Hepatocyte (in vitro differentiated cells): ENCODE results near the gene PPP2R5C. TPM values are rescaled to one million over a fixed set of nuclear protein-coding genes. Genes with fewer than 3 reads are reported as not detected.

ENCODE experiments used
- DNase-seq: peaks from one replicate; pipeline ENCODE4 v3.0.0-alpha.2; 2016; ENCODE audit warnings: low spot score
- H2AFZ ChIP-seq: fragments of 200-600 bp; sonication (generic); 2 replicates; pipeline ENCODE4 v1.6.0; 2016; ENCODE audit warnings: antibody characterized with exemption, mild to moderate bottlenecking
- H3K27ac ChIP-seq: fragments of 200-600 bp; sonication (generic); 2 replicates; pipeline ENCODE4 v1.5.1; 2016; ENCODE audit warnings: mild to moderate bottlenecking
- H3K27me3 ChIP-seq: fragments of 200-600 bp; sonication (generic); 2 replicates; pipeline ENCODE4 v1.6.1; 2016
- H3K36me3 ChIP-seq: fragments of 200-600 bp; sonication (generic); replicated peaks from 2 replicates; pipeline ENCODE4 v1.5.1; 2016; ENCODE audit warnings: low read depth; ENCODE audit not compliant: insufficient read depth
- H3K4me1 ChIP-seq: fragments of 200-600 bp; sonication (generic); 2 replicates; pipeline ENCODE4 v1.5.1; 2016; ENCODE audit warnings: mild to moderate bottlenecking, moderate library complexity; ENCODE audit not compliant: insufficient read depth
- H3K4me2 ChIP-seq: fragments of 200-600 bp; sonication (generic); 2 replicates; pipeline ENCODE4 v1.6.0; 2016
- H3K4me3 ChIP-seq: fragments of 200-600 bp; sonication (generic); 2 replicates; pipeline ENCODE4 v1.5.1; 2016; ENCODE audit warnings: mild to moderate bottlenecking
- H3K79me2 ChIP-seq: fragments of 200-600 bp; sonication (generic); 2 replicates; pipeline ENCODE4 v1.6.0; 2017; ENCODE audit warnings: mild to moderate bottlenecking
- H3K9me2 ChIP-seq: fragments of 200-600 bp; sonication (generic); replicated peaks from 2 replicates; pipeline ENCODE4 v1.6.0; 2017; ENCODE audit warnings: mild to moderate bottlenecking; ENCODE audit not compliant: insufficient read depth
- H3K9me3 ChIP-seq: fragments of 200-600 bp; sonication (generic); 2 replicates; pipeline ENCODE4 v1.5.1; 2016; ENCODE audit warnings: low read depth, mild to moderate bottlenecking
- H4K20me1 ChIP-seq: fragments of 200-600 bp; sonication (generic); 2 replicates; pipeline ENCODE4 v1.6.0; 2016; ENCODE audit warnings: mild to moderate bottlenecking; ENCODE audit not compliant: insufficient read depth, poor library complexity, severe bottlenecking
- CTCF ChIP-seq: fragments of 200-600 bp; sonication (generic); IDR thresholded peaks from 2 replicates; pipeline ENCODE4 v1.5.1; 2016; ENCODE audit warnings: antibody characterized with exemption, mild to moderate bottlenecking; ENCODE audit not compliant: poor library complexity
- EZH2 ChIP-seq: fragments of 200-600 bp; sonication (generic); IDR thresholded peaks from 2 replicates; pipeline ENCODE4 v1.6.1; 2016; ENCODE audit warnings: antibody characterized with exemption, mild to moderate bottlenecking, borderline replicate concordance
- EZH2phosphoT487 ChIP-seq: fragments of 200-600 bp; sonication (generic); IDR thresholded peaks from one replicate; pipeline ENCODE4 v1.6.1; 2018; ENCODE audit warnings: antibody characterized with exemption, mild to moderate bottlenecking, low read depth, moderate library complexity; ENCODE audit not compliant: unreplicated experiment, severe bottlenecking
- WGBS: methylation state at CpG from one replicate; pipeline ENCODE4 v1.1.6; 2016; ENCODE audit warnings: low lambda C conversion rate; ENCODE audit errors: missing lambda C conversion rate; 5-methylcytosine and 5-hydroxymethylcytosine counted together
- polyA plus RNA-seq: library from polyadenylated mRNA; unstranded; fragments of >200 nt; fragmentation: Nextera tagmentation; extraction: Ambion mirVana; gene quantifications from 2 replicates; pipeline ENCODE4 v1.2.1, GENCODE V29; 2016
- total RNA-seq: library from RNA; depleted of rRNA; stranded (reverse); fragments of >200 nt; gene quantifications from 2 replicates; pipeline ENCODE4 v1.2.3, GENCODE V29; 2014

The PPP2R5C gene
- total and polyA plus RNA-seq, 2 experiments from 2014 or later = 47.4 to 78.0 TPM

- Histone ChIP-seq H3K4me2 (peak overlapping the region; percentile 88), H3K4me1 (peaks cover 7% of the 10 kb centered on the region), H3K9me2 (no peaks in the 10 kb centered on the region), H3K79me2 (peaks cover 16% of the 10 kb centered on the region), H3K27me3 (peaks cover under 1% of the 10 kb centered on the region), H3K36me3 (no peaks in the 10 kb centered on the region), H4K20me1 (no peaks in the 10 kb centered on the region), H3K4me3 (no peak overlapping the region), H3K27ac (no peak overlapping the region), H3K9me3 (no peaks in the 10 kb centered on the region), H2AFZ (no peak overlapping the region)
- TF ChIP-seq CTCF = no peak
- no peak for DNase-seq
- 93% methylated on average over 3 of the region's 4 CpGs for WGBS
Measured at GRCh38 chr14:101950100-101950499, 188.6 kb downstream of the PPP2R5C start.

DNA sequence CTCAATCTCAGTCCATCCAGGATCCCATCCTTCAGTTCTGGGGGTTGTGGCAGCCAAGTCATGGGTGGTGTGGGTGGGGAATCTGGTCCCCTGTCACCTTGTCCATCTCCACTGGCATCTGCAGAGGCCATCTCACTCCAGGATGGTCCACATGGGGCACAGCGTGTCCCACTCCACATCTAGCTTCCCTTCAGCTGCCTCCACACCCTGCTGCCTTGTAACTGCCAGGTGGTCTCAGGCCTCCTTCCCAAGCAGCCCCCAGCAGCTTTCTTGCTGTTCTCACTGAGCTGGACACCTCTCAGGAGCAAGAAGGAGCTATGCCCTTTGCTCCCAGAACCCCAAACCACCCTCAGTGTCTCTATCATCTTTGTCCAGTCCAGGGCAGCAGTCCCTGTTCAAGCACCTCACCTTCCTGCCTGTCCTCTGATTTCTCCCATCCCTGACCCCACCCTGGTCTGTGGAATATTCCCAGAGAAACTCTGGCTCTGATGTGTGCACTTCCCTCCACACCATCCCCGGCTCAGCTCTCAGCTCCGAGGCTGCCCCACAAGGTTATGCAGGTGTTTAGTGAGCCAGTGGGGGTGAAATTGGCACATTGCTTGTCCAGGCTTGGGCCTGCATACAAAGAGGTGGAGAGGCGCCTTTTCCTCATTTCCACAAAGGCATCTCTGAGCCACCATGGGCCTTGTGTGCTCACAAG lies 189.2 kb downstream of the PPP2R5C start:
- Histone ChIP-seq H3K79me2 (peaks cover 16% of the 10 kb centered on the region), H3K9me3 (no peaks in the 10 kb centered on the region), H3K4me1 (peaks cover 7% of the 10 kb centered on the region), H3K4me2 (no peak overlapping the region), H3K9me2 (no peaks in the 10 kb centered on the region), H4K20me1 (no peaks in the 10 kb centered on the region), H2AFZ (no peak overlapping the region), H3K4me3 (no peak overlapping the region), H3K27ac (no peak overlapping the region), H3K27me3 (no peaks in the 10 kb centered on the region), H3K36me3 (no peaks in the 10 kb centered on the region)
- WGBS = 95% methylated on average over 4 of the region's 4 CpGs
- no peak for DNase-seq
- no peak for TF ChIP-seq EZH2phosphoT487
- no peak for TF ChIP-seq EZH2
- TF ChIP-seq CTCF = no peak

- Histone ChIP-seq H3K4me2 (no peak overlapping the region), H3K27me3 (no peaks in the 10 kb centered on the region), H3K36me3 (no peaks in the 10 kb centered on the region), H3K9me2 (no peaks in the 10 kb centered on the region), H3K79me2 (peaks cover 16% of the 10 kb centered on the region), H3K27ac (no peak overlapping the region), H3K4me3 (no peak overlapping the region), H3K9me3 (no peaks in the 10 kb centered on the region), H2AFZ (no peak overlapping the region), H4K20me1 (no peaks in the 10 kb centered on the region), H3K4me1 (peaks cover 7% of the 10 kb centered on the region)
- no peak for TF ChIP-seq EZH2phosphoT487
- TF ChIP-seq EZH2 = no peak
- no peak for TF ChIP-seq CTCF
- WGBS = 78% methylated on average over 8 of the region's 8 CpGs
- no peak for DNase-seq
Measured at GRCh38 chr14:101953151-101953550, 191.6 kb downstream of the PPP2R5C start.

DNA sequence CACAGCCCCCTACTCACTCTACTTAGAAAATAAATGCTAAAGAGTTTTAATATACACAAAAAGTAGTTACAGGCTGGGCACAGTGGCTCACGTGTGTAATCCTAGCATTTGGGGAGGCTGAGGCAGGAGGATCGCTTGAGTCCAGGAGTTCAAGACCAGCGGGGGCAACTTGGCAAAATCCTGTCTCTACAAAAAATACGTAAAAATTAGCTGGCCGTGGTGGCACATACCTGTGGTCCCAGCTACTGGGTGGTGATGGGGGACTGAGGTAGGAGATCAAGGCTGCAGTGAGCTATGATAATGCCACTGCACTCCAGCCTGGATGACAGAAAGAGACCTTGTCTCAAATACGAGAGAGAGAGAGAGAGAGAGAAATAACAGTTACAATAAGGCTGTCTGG lies 193.0 kb downstream of the PPP2R5C start:
- no peak for TF ChIP-seq EZH2phosphoT487
- TF ChIP-seq CTCF = no peak
- TF ChIP-seq EZH2 = no peak
- no peaks in the 10 kb centered on the region for H3K27me3 ChIP-seq
- H3K4me1 ChIP-seq = no peaks in the 10 kb centered on the region
- H3K79me2 ChIP-seq = peaks cover 6% of the 10 kb centered on the region
- no peak overlapping the region for H3K4me3 ChIP-seq
- H3K27ac ChIP-seq = no peak overlapping the region
- H3K36me3 ChIP-seq = no peaks in the 10 kb centered on the region
- no peak overlapping the region for H3K4me2 ChIP-seq
- WGBS = 85% methylated on average over 6 of the region's 6 CpGs
- no peak for DNase-seq
- H3K9me3 ChIP-seq = no peaks in the 10 kb centered on the region
- no peaks in the 10 kb centered on the region for H4K20me1 ChIP-seq
- H2AFZ ChIP-seq = no peak overlapping the region
- H3K9me2 ChIP-seq = no peaks in the 10 kb centered on the region
